ENCODE data around the gene LRIT1.

The LRIT1 gene

GRCh38 chr10:84214046-84214572, 27.2 kb downstream of the LRIT1 start:
- DNase-seq, result no peak

GRCh38 chr10:84213076-84213475, 28.3 kb downstream of the LRIT1 start:
- DNase-seq, result no peak

- DNase-seq, result no peak
These were observed 29.3 kb downstream of the LRIT1 start for GRCh38 chr10:84212014-84212413.

GRCh38 chr10:84211566-84211965, 29.8 kb downstream of the LRIT1 start:
- DNase-seq, result no peak

GRCh38 chr10:84208023-84208422, 33.3 kb downstream of the LRIT1 start:
- no peak for DNase-seq

- DNase-seq, result no peak
These were observed 35.4 kb downstream of the LRIT1 start for GRCh38 chr10:84205853-84206525.

- no peak for DNase-seq
These were observed 36.1 kb downstream of the LRIT1 start for GRCh38 chr10:84205049-84205852.

GRCh38 chr10:84204610-84205009, 36.7 kb downstream of the LRIT1 start:
- DNase-seq, result no peak

- no peak for DNase-seq
These were observed 37.2 kb downstream of the LRIT1 start for GRCh38 chr10:84204122-84204521.

GRCh38 chr10:84202349-84202748, 39.0 kb downstream of the LRIT1 start:
- no peak for DNase-seq

GRCh38 chr10:84201682-84202081, 39.7 kb downstream of the LRIT1 start:
- DNase-seq, result no peak

GRCh38 chr10:84201244-84201606, 40.1 kb downstream of the LRIT1 start:
- DNase-seq, result no peak

- DNase-seq, result no peak
These were observed 40.7 kb downstream of the LRIT1 start for GRCh38 chr10:84200537-84201243.

GRCh38 chr10:84198206-84198915, 43.0 kb downstream of the LRIT1 start:
- DNase-seq, result no peak

- no peak for DNase-seq
These were observed 43.7 kb downstream of the LRIT1 start for GRCh38 chr10:84197643-84198042.

- no peak for DNase-seq
These were observed 44.4 kb downstream of the LRIT1 start for GRCh38 chr10:84196941-84197340.

GRCh38 chr10:84196083-84196482, 45.3 kb downstream of the LRIT1 start:
- peak; percentile 52 for DNase-seq

- no peak for DNase-seq
These were observed 46.1 kb downstream of the LRIT1 start for GRCh38 chr10:84195044-84195830.

GRCh38 chr10:84194424-84195043, 46.8 kb downstream of the LRIT1 start, which contains the start of gene CDHR1:
Gene CDHR1, plus strand, starts transcription at chr10:84194537. Its CDS starts 224 bp downstream, at chr10:84194761.
- DNase-seq, result no peak

- DNase-seq, result no peak
These were observed 47.4 kb downstream of the LRIT1 start for GRCh38 chr10:84193846-84194423.

- DNase-seq, result no peak
These were observed 48.0 kb downstream of the LRIT1 start for GRCh38 chr10:84193327-84193726.
